CMK (cell line): ENCODE measurements around the gene STEAP2.

ENCODE experiments used
- DNase-seq: peaks from one replicate; pipeline ENCODE4 v3.0.0-alpha.2; 2010; ENCODE audit warnings: low read depth

STEAP2 gene

DNA sequence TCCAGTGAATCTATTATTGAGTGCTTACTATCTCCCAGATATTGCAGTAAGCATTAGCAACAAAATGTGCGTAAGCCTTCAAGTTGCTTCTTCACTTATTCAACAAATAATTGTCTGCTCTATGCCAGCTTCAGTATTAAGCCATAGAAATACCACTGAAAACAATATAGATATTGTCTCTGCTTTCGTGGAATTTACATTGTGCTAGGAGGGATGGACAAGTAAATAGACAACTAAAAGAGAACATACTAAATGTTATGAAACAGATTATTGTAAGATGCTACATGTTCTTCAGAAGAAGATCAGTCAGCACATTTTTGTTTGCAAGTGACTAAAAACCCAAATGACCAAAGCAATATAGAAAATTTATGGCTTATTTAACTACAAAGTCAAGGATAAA is 60.7 kb downstream of the STEAP2 start:
- no peak for DNase-seq

DNA sequence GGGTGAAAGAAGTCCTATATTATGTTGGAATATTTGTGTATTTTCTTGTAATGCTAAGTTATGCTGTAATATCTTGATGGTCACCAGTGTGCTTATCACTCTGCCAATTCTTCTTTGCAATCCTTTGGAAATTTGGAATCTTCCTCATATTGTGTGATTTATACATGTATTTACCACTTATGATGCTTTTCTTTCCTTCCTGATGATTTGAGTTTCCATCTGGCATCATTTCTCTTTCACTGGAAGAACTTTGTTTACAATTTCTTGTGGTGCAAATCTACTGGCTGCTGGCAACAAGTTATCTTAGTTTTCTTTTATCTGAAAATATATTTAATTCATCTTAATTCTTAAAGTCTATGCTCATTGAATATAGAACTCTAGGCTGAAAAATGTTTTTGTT is 62.6 kb downstream of the STEAP2 start:
- DNase-seq: no peak

DNA sequence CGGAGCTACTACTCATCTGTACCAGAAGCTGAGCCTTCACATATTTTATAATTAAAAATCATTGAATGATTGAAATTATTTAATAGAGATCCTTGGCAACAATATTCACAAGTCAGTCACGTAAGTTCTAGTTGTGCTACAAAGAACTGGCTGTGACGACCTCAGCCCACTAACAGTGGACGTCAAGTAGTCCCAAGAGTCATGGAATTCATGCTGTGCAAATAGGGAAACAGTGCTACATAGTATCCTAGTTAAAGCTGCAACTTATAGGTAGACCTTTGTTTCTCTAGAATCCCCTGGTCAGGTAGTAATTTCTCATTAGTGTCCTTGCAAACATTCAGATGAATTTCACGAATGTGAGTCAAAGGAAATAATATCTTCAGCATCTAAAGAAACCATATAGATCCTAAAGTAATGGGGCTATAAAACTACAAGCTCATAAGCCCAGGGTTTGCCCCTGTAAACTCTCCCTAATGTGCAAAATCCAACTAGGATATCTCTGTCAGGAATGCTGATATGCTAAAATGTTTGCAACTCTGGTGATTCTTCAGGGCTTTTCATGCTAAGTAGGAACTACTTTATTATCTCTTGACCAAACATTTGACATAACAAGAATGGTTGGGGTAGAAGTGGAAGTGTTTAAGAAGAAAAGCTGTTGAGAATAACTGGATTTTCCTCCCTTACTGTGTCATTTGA is 64.6 kb downstream of the STEAP2 start:
- no peak for DNase-seq
